Measurements from ENCODE around the gene FNIP2.
"Not testable (repeated sequence)": the region's sequence is repeated elsewhere in the genome, so short reads cannot be mapped to it uniquely, and the experiment has no call there.

FNIP2 gene

GRCh38 chr4:158890294-158890693, 121.5 kb downstream of the FNIP2 start:
- no peak for DNase-seq
- Histone ChIP-seq H3K36me3 (replicated peaks) (no peaks in the 10 kb centered on the region), H3K27me3 (replicated peaks) (no peaks in the 10 kb centered on the region), H3K4me3 (ENCODE audit: low read depth, low read length) (no peak overlapping the region), H3K27ac (no peak overlapping the region)
- no peak for TF ChIP-seq CTCF (IDR thresholded peaks at IDR 0.05; ENCODE audit: low read depth, low read length, missing control alignments)
- in situ Hi-C loops (cut with HindIII; ENCODE audit: low pct_ligation_motif_present, low sequenced_read_pairs): no loop called here

- Histone ChIP-seq H3K27me3 (replicated peaks) (no peaks in the 10 kb centered on the region), H3K4me3 (ENCODE audit: low read depth, low read length) (no peak overlapping the region), H3K27ac (no peak overlapping the region), H3K36me3 (replicated peaks) (no peaks in the 10 kb centered on the region)
- no peak for TF ChIP-seq CTCF (IDR thresholded peaks at IDR 0.05; ENCODE audit: low read depth, low read length, missing control alignments)
- in situ Hi-C loops (cut with HindIII; ENCODE audit: low pct_ligation_motif_present, low sequenced_read_pairs): no loop called here
- no peak for DNase-seq
These were observed 122.4 kb downstream of the FNIP2 start for GRCh38 chr4:158891256-158891655.

DNA sequence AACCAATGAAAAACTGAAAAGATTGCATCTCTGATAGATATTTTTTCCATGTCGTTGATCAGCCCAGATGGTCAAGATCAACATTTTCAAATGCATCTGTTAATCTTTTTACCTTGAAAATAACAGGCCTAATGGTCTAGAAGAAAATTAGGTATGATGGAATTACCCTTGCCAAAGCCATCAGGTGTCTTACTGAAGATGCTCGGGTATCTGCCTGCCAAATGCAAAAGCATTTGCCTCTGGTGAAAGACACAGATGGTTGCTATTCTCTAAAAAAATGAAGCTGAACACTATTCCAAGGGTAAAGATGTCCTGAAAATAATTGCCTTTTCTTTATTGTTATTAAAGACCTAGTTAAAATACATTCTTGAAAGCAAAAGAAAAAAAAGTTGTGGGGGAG, 126.0 kb downstream of the FNIP2 start:
- H3K4me3 ChIP-seq (ENCODE audit: low read depth, low read length): no peak overlapping the region
- no peak for TF ChIP-seq CTCF (IDR thresholded peaks at IDR 0.05; ENCODE audit: low read depth, low read length, missing control alignments)
- H3K27me3 ChIP-seq (replicated peaks): no peaks in the 10 kb centered on the region
- H3K36me3 ChIP-seq (replicated peaks): no peaks in the 10 kb centered on the region
- no peak for DNase-seq
- in situ Hi-C loops (cut with HindIII; ENCODE audit: low pct_ligation_motif_present, low sequenced_read_pairs): no loop called here
- H3K27ac ChIP-seq: no peak overlapping the region

DNA sequence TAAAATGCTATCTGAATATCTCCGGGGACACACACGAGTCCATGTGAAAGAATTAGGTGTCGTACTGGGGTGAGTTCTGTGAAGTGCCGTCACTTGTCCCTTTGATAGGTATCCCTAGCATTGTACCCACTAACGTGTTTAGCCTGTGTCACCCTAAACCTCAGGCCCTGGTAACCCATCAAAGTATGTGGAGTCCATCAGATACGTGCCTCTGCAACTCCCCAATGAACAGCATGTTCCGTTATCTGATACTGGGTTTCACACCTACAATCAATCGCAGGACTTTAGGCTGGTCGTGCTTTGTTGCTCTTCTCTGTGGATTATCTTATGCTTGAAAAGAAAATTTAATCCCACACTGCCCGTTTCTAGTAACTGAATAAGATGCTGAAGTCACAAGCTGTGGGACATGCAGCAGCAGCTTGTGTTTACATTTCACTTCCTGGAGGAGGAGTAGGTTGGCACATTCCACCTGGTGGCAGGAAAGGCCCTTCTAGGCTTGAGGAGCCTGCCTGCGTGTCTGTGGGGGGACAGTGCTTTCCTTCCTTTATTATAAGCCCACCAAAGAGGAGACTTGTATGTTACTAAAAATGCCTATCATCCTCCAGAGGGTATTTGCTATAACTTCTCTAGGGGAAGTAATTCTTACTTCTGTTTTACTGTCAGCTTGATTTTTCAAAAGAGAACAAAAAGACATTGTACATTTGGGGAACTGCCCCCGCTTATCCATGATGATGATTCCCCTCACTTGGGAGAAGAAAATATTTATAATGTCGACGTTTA, 127.2 kb downstream of the FNIP2 start:
- in situ Hi-C loops (cut with HindIII; ENCODE audit: low pct_ligation_motif_present, low sequenced_read_pairs): no loop called here
- no peak overlapping the region for H3K4me3 ChIP-seq (ENCODE audit: low read depth, low read length)
- no peaks in the 10 kb centered on the region for H3K36me3 ChIP-seq (replicated peaks)
- peak; percentile 36 for TF ChIP-seq CTCF (IDR thresholded peaks at IDR 0.05; ENCODE audit: low read depth, low read length, missing control alignments)
- H3K27me3 ChIP-seq (replicated peaks): no peaks in the 10 kb centered on the region
- peak; percentile 20 for DNase-seq
- H3K27ac ChIP-seq: peak overlapping the region; percentile 60

DNA sequence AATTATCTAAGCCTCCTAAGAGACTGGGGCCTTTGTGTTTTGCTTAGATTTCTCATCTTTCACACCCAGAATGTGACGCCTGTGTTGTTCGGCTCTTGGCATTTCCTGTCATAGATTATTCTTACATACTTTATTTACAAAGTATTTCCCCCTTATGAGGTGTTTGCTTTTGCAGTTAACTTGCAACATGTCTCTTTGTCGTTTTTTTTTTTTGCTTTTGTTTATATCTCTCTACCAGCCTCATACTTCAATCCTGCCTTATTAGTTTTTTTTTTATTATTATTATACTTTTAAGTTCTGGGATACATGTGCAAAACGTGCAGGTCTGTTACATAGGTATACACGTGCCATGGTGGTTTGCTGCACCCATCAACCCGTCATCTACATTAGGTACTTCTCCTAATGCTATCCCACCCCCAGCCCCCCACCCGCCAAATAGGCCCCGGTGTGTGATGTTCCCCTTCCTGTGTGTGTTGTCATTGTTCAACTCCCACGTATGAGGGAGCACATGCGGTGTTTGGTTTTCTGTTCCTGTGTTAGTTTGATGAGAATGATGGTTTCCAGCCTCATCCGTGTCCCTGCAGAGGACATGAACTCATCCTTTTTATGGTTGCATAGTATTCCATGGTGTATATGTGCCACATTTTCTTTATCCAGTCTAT, 127.9 kb downstream of the FNIP2 start:
- H3K36me3 ChIP-seq (replicated peaks); in situ Hi-C loops (cut with HindIII; ENCODE audit: low pct_ligation_motif_present, low sequenced_read_pairs); H3K4me3 ChIP-seq (ENCODE audit: low read depth, low read length); H3K27me3 ChIP-seq (replicated peaks): not testable (repeated sequence)
- H3K27ac ChIP-seq: peak overlapping the region; percentile 60
- peak; percentile 24 for DNase-seq

DNA sequence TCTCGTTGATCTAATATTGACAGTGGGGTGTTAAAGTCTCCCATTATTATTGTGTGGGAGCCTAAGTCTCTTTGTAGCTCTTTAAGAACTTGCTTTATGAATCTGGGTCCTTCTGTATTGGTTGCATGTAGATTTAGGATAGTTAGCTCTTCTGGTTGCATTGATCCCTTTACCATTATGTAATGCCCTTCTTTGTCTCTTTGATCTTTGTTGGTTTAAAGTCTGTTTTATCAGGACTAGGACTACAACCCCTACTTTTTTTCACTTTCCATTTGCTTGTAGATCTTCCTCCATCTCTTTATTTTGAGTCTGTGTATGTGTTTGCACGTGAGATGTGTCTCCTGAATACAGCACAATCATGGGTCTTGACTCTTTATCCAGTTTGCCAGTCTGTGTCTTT, 131.6 kb downstream of the FNIP2 start:
- H3K36me3 ChIP-seq (replicated peaks); H3K27ac ChIP-seq; H3K27me3 ChIP-seq (replicated peaks); DNase-seq; H3K4me3 ChIP-seq (ENCODE audit: low read depth, low read length); in situ Hi-C loops (cut with HindIII; ENCODE audit: low pct_ligation_motif_present, low sequenced_read_pairs): not testable (repeated sequence)
